ENCODE data around the gene PDE7B. TPM values are rescaled to one million over a fixed set of nuclear protein-coding genes. Genes with fewer than 3 reads are reported as not detected.

The PDE7B gene
- total RNA-seq, 2 experiments from 2014 or later = 0.38 to 3.5 TPM

DNA sequence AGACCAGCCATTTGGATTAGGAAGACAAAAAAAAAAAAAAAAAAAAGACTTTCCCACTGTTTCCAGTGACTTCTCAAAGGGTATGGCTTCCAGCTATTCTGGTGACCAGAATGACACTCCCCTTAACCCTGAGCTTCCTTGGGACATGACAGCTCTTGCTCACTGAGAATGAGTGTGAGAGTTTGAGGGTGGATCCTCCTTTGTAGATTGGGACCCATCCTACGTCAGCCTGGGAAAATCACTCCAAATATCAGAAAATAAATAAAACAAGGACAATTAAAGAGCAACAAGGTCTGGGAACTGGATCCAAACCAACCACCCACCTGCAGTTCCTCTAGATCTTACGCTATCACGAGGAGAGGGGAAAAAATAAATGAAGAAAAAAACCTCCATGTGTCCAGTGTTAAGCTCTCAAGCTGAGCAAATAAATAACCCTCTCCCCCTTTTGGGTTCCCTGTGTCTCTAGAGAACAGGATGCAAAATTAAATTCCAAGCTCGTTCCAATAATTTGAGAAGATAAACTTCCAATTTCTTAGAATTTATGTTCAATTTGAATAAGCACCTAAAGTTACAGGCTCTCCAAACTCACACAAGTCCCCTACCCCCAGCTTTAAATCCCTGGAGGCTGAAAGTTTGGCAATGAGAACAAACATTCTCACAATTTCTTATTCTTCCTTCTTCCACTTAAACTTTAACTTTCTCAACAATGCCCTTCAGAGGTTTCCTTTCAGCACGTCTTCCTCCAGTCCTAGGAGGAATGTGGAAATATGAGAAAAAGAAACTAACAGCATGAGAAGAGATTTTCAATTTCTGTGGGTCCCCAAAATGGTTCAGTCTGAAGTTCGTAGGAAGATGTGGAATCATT lies 228.4 kb downstream of the PDE7B start:
- CTCF ChIA-PET = no interaction called here
- H3K27me3 Mint-ChIP-seq = peaks cover 20% of the 10 kb centered on the region
- H3K36me3 Mint-ChIP-seq = no peaks in the 10 kb centered on the region
- H3K4me3 Mint-ChIP-seq = no peak overlapping the region
- DNase-seq (no peak), ATAC-seq (no peak)
- no peaks in the 10 kb centered on the region for H3K9me3 Mint-ChIP-seq (ENCODE audit: low read depth)
- no peaks in the 10 kb centered on the region for H3K4me1 Mint-ChIP-seq
- H3K27ac Mint-ChIP-seq = no peak overlapping the region

DNA sequence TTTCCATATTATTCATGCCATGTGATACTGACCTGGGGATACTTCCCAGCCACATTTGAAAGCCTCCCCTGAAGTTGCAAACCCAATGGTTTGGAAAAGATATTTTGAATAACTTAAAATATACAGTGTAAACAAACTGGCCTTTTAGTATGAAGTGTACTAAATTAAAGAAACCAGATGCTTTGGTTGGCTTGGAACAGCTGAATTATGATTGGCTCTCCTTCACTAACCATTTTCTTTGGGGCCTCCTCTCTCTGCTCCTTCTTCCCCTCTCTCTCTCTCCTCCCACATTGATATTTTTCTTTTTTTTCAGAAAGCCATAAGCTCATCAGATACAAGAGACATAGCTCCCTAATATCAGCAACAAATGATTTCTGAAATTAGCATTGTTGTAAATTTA lies 232.0 kb downstream of the PDE7B start:
- no peak for ATAC-seq
- Mint-ChIP-seq H3K36me3 (no peaks in the 10 kb centered on the region), H3K27me3 (peaks cover 20% of the 10 kb centered on the region), H3K4me3 (no peak overlapping the region), H3K9me3 (ENCODE audit: low read depth) (no peaks in the 10 kb centered on the region), H3K4me1 (no peaks in the 10 kb centered on the region), H3K27ac (no peak overlapping the region)
- CTCF ChIA-PET = no interaction called here
- DNase-seq = no peak

DNA sequence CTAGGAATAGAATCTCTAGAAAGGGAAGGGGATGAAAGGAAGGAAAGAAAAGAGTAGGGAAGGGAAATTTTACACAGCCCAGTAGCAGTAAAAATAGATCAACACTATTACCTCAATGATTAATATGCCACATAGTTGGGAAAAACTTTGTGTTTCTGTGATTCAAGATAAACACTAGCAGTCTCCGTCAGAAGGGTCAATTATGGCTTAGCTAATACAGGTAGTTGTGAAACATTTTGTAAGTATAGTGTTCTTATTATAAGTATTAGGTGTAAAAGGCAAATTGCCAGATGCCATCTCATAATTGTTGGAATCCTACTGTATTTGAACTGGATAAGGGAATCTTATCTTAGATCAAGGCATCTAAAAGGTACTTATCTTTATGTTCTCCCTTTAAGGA lies 232.9 kb downstream of the PDE7B start:
- no peak for ATAC-seq
- H3K9me3 Mint-ChIP-seq (ENCODE audit: low read depth) = no peaks in the 10 kb centered on the region
- CTCF ChIA-PET = no interaction called here

DNA sequence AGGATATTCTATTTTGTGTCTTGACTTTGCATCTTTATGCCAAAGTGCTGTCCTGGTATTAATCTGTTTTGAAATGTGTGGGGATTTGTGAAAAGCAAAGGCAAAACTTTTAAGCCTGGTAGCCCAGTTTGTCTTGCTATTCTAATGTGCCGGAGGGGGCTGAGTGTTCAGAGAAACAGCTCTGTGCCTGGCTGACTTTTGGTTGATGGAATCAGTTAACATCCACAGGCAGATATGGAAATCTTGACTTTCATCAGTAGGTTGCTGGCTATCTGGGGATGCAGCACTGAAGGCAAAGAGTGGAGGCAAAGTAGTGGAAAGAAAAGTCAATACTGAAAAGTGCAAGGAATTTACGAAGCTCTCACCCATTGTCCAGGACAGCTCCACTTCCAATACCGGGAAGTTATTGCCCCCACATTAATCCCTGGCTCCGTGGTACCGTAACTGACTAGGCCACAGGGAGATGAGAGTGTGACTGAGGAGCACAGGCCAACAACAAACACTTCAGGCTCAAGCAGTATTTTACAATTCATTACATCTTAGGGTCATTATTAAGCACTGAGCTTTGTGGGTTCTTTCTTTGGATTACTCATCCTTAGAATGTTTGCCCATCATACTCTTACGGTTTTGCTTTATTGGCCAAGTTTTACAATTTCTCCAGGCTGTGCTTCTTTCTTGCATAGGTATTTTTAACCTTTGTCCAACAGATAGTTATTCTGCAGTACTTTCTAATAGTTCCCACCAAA lies 234.0 kb downstream of the PDE7B start:
- CTCF ChIA-PET = no interaction called here
- DNase-seq (no peak), ATAC-seq (no peak)
- Mint-ChIP-seq H3K27me3 (peaks cover 22% of the 10 kb centered on the region), H3K4me3 (no peak overlapping the region), H3K4me1 (no peaks in the 10 kb centered on the region), H3K36me3 (no peaks in the 10 kb centered on the region), H3K9me3 (ENCODE audit: low read depth) (no peaks in the 10 kb centered on the region), H3K27ac (no peak overlapping the region)

More for the DNA sequence above, 232.9 kb downstream of the PDE7B start:
- no peak for DNase-seq
- H3K4me3 Mint-ChIP-seq = no peak overlapping the region
- H3K27me3 Mint-ChIP-seq = peaks cover 23% of the 10 kb centered on the region
- H3K36me3 Mint-ChIP-seq = no peaks in the 10 kb centered on the region
- H3K4me1 Mint-ChIP-seq = no peaks in the 10 kb centered on the region
- no peak overlapping the region for H3K27ac Mint-ChIP-seq

DNA sequence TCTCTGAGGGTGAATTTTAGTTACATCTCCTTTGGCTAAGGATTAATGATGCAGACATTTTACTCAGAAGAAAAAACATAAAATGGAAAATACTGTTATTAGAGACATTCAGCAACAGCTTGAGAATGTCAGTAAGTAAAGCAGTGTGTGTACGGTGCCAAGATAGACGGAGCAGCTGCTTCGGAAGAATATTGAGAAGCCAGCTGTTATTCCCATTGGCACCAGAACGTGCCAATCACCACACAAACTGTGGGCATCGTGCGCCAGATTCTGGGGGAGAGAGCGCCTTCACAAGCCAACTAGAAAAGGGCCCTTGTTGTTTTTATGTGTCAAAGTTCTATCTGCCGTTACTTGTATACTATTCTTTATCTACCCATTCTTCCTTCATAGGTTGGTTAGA lies 235.2 kb downstream of the PDE7B start:
- Mint-ChIP-seq H3K4me1 (no peaks in the 10 kb centered on the region), H3K36me3 (no peaks in the 10 kb centered on the region), H3K27ac (no peak overlapping the region), H3K4me3 (no peak overlapping the region), H3K27me3 (peaks cover 25% of the 10 kb centered on the region), H3K9me3 (ENCODE audit: low read depth) (no peaks in the 10 kb centered on the region)
- DNase-seq (no peak), ATAC-seq (no peak)
- CTCF ChIA-PET = no interaction called here

DNA sequence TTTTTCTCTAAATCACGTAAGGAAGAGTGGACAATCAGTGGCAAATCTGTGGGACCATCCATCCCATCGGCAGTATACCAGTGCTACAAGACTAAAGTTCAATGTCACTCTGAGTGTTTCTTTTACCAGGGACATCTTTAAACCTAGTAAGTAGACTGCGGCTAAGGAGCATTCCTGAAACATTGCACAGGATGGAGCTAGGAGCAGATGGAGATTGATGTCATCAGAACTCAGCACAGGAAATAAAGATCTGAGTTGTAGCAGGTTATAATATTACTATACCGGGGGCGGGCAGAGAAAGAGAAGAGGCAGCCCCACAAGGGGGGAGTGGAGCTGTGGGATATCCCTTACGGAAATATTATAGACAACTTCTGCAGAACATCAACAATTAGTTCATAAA lies 236.5 kb downstream of the PDE7B start:
- no peaks in the 10 kb centered on the region for H3K4me1 Mint-ChIP-seq
- peaks cover 20% of the 10 kb centered on the region for H3K27me3 Mint-ChIP-seq
- DNase-seq (no peak), ATAC-seq (no peak)
- no peaks in the 10 kb centered on the region for H3K9me3 Mint-ChIP-seq (ENCODE audit: low read depth)
- no peaks in the 10 kb centered on the region for H3K36me3 Mint-ChIP-seq
- CTCF ChIA-PET = no interaction called here
- H3K4me3 Mint-ChIP-seq = no peak overlapping the region
- H3K27ac Mint-ChIP-seq = no peak overlapping the region

DNA sequence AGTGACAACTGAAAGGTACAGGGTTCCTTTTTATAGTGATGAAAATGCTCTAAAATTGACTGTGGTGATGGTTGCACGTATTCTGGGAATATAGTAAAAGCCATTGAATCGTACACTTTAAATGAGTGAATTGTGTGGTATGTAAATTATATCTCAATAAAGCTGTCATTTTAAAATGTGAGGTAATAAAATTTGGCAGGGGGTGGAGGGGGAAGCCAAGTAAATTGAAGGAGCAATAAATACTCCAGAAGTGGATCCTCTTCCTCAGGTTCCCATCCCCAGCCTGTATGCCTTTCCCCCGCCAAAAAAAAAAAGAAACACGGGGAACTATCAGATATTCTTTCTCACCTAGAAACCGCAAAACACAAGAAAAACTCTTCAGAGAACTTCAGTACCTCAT lies 237.2 kb downstream of the PDE7B start:
- no peak for ATAC-seq
- no peak overlapping the region for H3K4me3 Mint-ChIP-seq
- CTCF ChIA-PET = no interaction called here

DNA sequence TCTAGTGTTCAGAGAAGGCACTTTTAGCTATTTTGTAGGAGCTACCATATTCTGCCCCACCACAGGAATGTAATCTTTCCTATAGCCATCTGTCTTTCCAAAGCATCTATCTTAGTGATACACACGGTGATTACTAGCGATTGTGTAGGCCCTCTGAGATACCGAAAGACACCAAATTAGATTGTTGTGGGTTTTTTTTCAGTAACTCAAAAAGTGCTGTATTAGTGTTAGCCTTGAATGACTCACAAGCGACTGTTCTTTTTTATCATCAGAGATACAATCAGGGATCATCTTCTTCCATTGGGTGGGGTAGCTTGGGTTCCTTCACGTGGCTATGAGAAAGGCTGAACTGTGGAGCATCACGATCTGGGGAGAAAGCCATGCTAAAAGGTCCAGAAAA lies 238.4 kb downstream of the PDE7B start:
- no peak overlapping the region for H3K27ac Mint-ChIP-seq
- H3K4me3 Mint-ChIP-seq = no peak overlapping the region
- H3K27me3 Mint-ChIP-seq = peaks cover 12% of the 10 kb centered on the region
- no peaks in the 10 kb centered on the region for H3K4me1 Mint-ChIP-seq
- ATAC-seq (no peak), DNase-seq (no peak)
- H3K9me3 Mint-ChIP-seq (ENCODE audit: low read depth) = no peaks in the 10 kb centered on the region
- CTCF ChIA-PET = no interaction called here
- H3K36me3 Mint-ChIP-seq = no peaks in the 10 kb centered on the region

More for the DNA sequence above, 237.2 kb downstream of the PDE7B start:
- Mint-ChIP-seq H3K4me1 (no peaks in the 10 kb centered on the region), H3K27ac (no peak overlapping the region), H3K27me3 (peaks cover 19% of the 10 kb centered on the region), H3K36me3 (no peaks in the 10 kb centered on the region), H3K9me3 (ENCODE audit: low read depth) (no peaks in the 10 kb centered on the region)
- no peak for DNase-seq

DNA sequence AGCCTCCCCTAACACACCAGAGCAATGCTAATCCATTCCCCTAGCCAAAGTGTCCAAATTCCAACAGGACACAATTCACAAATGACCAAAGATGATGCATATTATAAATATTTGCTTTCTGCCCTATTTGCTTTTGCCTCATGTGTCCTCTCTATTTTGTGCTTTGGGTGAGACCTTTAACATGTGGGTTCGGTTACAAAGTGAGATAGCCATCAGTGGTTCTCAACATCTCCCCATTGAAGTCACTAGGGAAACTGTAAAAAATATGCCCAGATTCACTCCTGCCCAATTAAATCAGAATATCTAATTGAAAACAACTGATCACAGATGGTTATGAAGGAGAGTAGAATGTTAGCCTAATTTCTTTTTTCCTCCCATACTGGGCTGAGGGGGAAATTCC lies 239.4 kb downstream of the PDE7B start:
- H3K4me1 Mint-ChIP-seq = no peaks in the 10 kb centered on the region
- no peak overlapping the region for H3K4me3 Mint-ChIP-seq

DNA sequence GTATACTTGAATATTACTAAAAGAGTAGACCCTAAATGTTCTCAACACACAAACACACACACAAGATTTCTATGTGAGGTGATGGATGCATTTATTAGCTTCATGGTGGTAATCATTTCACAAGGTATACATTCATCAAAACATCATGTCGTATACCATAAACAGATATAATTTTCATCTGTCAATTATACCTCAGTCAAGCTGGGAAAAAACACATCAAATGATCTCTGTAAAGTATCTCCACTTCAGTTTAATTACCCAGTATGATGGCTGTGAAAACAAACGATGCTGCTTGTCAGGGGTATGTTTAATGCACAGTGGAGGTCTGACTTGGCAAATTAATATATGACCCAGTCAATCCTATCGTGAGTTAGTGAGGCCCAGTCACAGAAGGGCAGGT lies 241.4 kb downstream of the PDE7B start:
- Mint-ChIP-seq H3K36me3 (no peaks in the 10 kb centered on the region), H3K9me3 (ENCODE audit: low read depth) (no peaks in the 10 kb centered on the region), H3K27me3 (peaks cover 13% of the 10 kb centered on the region), H3K27ac (no peak overlapping the region), H3K4me3 (no peak overlapping the region), H3K4me1 (no peaks in the 10 kb centered on the region)
- DNase-seq (no peak), ATAC-seq (no peak)
- CTCF ChIA-PET = no interaction called here

More for the DNA sequence above, 239.4 kb downstream of the PDE7B start:
- DNase-seq (no peak), ATAC-seq (no peak)
- CTCF ChIA-PET = no interaction called here
- Mint-ChIP-seq H3K27ac (no peak overlapping the region), H3K36me3 (no peaks in the 10 kb centered on the region), H3K9me3 (ENCODE audit: low read depth) (no peaks in the 10 kb centered on the region), H3K27me3 (peaks cover 12% of the 10 kb centered on the region)

DNA sequence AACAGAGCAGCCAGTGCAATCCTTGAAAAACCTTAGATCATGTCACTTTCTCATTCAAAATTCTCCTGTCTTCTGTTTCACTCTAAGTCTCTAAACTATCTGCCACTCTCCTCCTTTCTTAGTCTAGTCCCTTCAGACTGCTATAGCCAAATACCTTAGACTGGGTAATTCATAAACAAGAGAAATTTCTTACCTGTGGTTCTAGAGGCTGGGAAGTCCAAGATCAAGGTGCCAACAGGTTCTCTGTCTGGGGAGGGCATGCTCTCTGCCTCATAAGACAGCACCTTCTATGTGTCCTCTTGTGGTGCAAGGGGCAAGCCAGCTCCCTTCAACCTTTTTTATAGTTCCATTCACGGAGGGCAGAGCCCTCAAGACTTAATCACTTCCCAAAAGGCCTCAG lies 242.3 kb downstream of the PDE7B start:
- no peaks in the 10 kb centered on the region for H3K4me1 Mint-ChIP-seq
- peaks cover 11% of the 10 kb centered on the region for H3K27me3 Mint-ChIP-seq
- H3K4me3 Mint-ChIP-seq = no peak overlapping the region
- CTCF ChIA-PET = no interaction called here
- H3K27ac Mint-ChIP-seq = no peak overlapping the region
- no peaks in the 10 kb centered on the region for H3K36me3 Mint-ChIP-seq
- DNase-seq (no peak), ATAC-seq (no peak)
- H3K9me3 Mint-ChIP-seq (ENCODE audit: low read depth) = no peaks in the 10 kb centered on the region

DNA sequence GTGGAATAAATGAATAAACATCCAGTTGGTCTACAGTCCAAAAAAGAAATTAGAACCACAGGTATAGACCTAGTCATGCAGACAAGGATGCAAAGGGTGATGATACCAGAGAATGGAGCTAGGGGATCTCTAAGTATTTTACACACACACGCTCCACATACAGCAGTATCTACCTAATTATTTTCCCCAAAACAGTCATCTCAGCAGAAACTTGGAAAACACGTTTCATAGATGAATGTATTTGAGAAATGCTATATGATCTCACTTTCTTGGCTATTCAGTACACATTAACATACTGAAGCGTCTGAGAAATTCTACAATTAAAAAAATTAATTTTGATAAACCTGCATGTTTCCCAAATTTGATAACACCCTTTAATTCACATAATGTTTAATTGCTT lies 243.3 kb downstream of the PDE7B start:
- Mint-ChIP-seq H3K4me3 (no peak overlapping the region), H3K36me3 (no peaks in the 10 kb centered on the region), H3K4me1 (no peaks in the 10 kb centered on the region), H3K27me3 (peaks cover 8% of the 10 kb centered on the region), H3K9me3 (ENCODE audit: low read depth) (no peaks in the 10 kb centered on the region), H3K27ac (no peak overlapping the region)
- DNase-seq = no peak
- ATAC-seq = no peak
- CTCF ChIA-PET = no interaction called here

DNA sequence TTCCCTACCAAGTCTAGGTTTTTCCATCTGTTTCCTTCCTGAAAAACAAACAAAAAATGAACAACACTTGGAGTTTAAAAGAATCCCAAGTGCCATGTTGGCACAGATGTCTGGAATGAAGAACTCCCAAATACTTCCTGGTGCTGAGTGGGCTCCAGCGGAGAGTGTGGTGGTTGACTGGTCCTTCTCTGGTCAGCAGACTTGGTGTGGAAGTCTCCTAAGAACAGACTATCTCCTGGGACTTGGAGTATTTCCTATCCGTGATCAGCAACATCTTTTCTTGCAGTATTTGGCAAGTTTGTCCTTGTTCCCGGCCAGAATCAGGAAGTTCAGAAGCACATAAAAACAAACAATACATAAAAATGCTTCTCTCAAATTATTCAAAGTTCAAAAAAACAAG lies 244.5 kb downstream of the PDE7B start:
- CTCF ChIA-PET = no interaction called here
- H3K27ac Mint-ChIP-seq = no peak overlapping the region
- H3K4me1 Mint-ChIP-seq = no peaks in the 10 kb centered on the region
- H3K27me3 Mint-ChIP-seq = peaks cover 10% of the 10 kb centered on the region
- ATAC-seq = no peak
- no peaks in the 10 kb centered on the region for H3K9me3 Mint-ChIP-seq (ENCODE audit: low read depth)
- no peak overlapping the region for H3K4me3 Mint-ChIP-seq
- DNase-seq = no peak
- no peaks in the 10 kb centered on the region for H3K36me3 Mint-ChIP-seq

DNA sequence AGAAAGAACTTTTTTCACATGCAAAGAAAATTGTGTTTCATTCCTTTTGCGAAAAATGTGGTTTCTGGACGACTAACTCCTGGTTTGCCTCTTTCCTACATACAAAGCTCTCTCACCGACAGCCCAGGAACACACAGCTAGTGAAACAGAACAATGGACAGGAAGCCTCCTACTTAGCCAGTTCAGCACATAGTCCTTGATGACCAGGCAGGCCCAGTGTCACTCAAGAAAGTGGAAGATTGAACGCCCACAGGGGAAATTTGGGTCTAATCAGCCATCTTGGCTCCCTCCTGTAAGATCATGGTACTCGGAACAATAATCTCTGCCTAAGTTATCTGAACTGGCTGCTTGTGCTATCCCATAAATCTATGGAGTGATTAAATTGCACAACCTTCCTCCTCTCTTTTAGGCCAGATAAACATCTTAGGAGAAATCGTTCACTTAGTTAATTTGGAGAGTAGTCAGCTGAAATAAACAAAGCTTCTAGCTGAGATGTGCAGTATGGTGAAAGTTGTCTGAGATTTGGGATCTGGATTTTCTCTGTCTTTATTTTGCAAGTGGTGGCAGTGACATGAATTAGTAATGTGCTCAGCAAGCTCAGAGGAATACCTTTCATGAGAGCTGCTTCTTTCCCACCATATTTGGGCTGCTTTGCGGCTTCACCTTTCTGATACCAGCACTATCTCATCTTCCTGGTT lies 251.6 kb downstream of the PDE7B start:
- no peaks in the 10 kb centered on the region for H3K36me3 Mint-ChIP-seq
- no peak overlapping the region for H3K27ac Mint-ChIP-seq
- H3K4me3 Mint-ChIP-seq = no peak overlapping the region
- CTCF ChIA-PET = no interaction called here
- H3K9me3 Mint-ChIP-seq (ENCODE audit: low read depth) = no peaks in the 10 kb centered on the region
- no peak for ATAC-seq
- H3K27me3 Mint-ChIP-seq = peaks cover 11% of the 10 kb centered on the region
- H3K4me1 Mint-ChIP-seq = no peaks in the 10 kb centered on the region
- DNase-seq = no peak

Data from activated CD8-positive, alpha-beta memory T cell treated with anti-CD3 and anti-CD28 coated beads, Interleukin-2, amount 10 ng/mL, durations not matched to agents 7 days and 5 days (primary cell).